SK-N-SH treated with all-trans-retinoic acid at 6 μM for 48 hours (cell line): Measurements from ENCODE around the gene EMC6.

Experiments used
- CREB5 ChIP-seq: fragments of 250-450 bp; sonication (Bioruptor Pico); IDR thresholded peaks from 2 replicates; pipeline ENCODE4 v1.5.1; 2020; ENCODE audit warnings: low read depth, mild to moderate bottlenecking, moderate library complexity
- CSRNP3 ChIP-seq: fragments of 250-450 bp; sonication (Bioruptor Pico); IDR thresholded peaks from 2 replicates; pipeline ENCODE4 v1.5.1; 2021; ENCODE audit warnings: mild to moderate bottlenecking, moderate library complexity
- ESRRG ChIP-seq: fragments of 250-450 bp; sonication (Bioruptor Pico); IDR thresholded peaks from 2 replicates; pipeline ENCODE4 v1.6.1; 2021; ENCODE audit warnings: mild to moderate bottlenecking
- OSR1 ChIP-seq: fragments of 250-450 bp; sonication (Bioruptor Pico); IDR thresholded peaks from 2 replicates; pipeline ENCODE4 v1.8.0; 2022; ENCODE audit warnings: moderate library complexity, mild to moderate bottlenecking, inconsistent platforms
- PATZ1 ChIP-seq: fragments of 250-450 bp; sonication (Bioruptor Pico); IDR thresholded peaks from 2 replicates; pipeline ENCODE4 v1.8.0; 2020; ENCODE audit warnings: mild to moderate bottlenecking, moderate library complexity, borderline replicate concordance
- TOX ChIP-seq: fragments of 250-450 bp; sonication (Bioruptor Pico); IDR thresholded peaks from 2 replicates; pipeline ENCODE4 v1.8.0; 2021; ENCODE audit warnings: mild to moderate bottlenecking, moderate library complexity, borderline replicate concordance
- ZFP3 ChIP-seq: fragments of 250-450 bp; sonication (Bioruptor Pico); IDR thresholded peaks from 2 replicates; pipeline ENCODE4 v1.5.0; 2020; ENCODE audit warnings: mild to moderate bottlenecking, moderate library complexity

GRCh38 chr17:3656755-3657587, 11.6 kb upstream of the EMC6 start:
- TF ChIP-seq TOX (CRISPR knock-in tag) (no peak), ESRRG (CRISPR knock-in tag) (no peak), CREB5 (no peak), OSR1 (CRISPR knock-in tag) (no peak), CSRNP3 (CRISPR knock-in tag) (no peak), PATZ1 (CRISPR knock-in tag) (no peak), ZFP3 (no peak)
